Mammary epithelial cell (primary cell): ENCODE results near the gene CHRM5.

ENCODE experiments used
- CTCF ChIP-seq, 2 donors: IDR thresholded peaks in 1 of 2; conservative IDR thresholded peaks in 1 of 2; 2 replicates each; pipeline ENCODE4 v1.5.1; 2011 to 2012; ENCODE audit warnings: inconsistent platforms in 2 of 2, low read length in 2 of 2, mild to moderate bottlenecking in 2 of 2, control low read depth in 1 of 2, low read depth in 1 of 2; ENCODE audit not compliant: insufficient read depth in 1 of 2; ENCODE audit errors: extremely low read depth in 1 of 2
- EZH2 ChIP-seq: IDR thresholded peaks from 2 replicates; pipeline ENCODE4 v1.6.1; 2012; ENCODE audit warnings: low read length, inconsistent platforms, borderline replicate concordance

- TF ChIP-seq CTCF (conservative IDR thresholded peaks at IDR 0.05 in 1 of 2, IDR thresholded peaks at IDR 0.05 in 1 of 2; ENCODE audit: extremely low read depth in 1 of 2, insufficient read depth in 1 of 2, low read depth in 1 of 2, low read length in 2 of 2) (no peak), EZH2 (no peak)
Observed at GRCh38 chr15:33941279-33942063, 26.8 kb upstream of the CHRM5 start.
